DND-41 (cell line): ENCODE results near the gene SYNDIG1.

Experiments
- ATAC-seq: fragments of 200-7000 bp; cut with Tn5 transposase; 3 replicates; pipeline ENCODE4 v1.9.1; 2021; ENCODE audit warnings: low read depth; ENCODE audit not compliant: insufficient read depth
- DNase-seq: peaks from one replicate; pipeline ENCODE4 v3.0.0-alpha.2; 2020
- H2AFZ ChIP-seq: 2 replicates; pipeline ENCODE4 v1.6.0; 2012; ENCODE audit warnings: low read depth, low read length
- H3K27ac ChIP-seq: 2 replicates; pipeline ENCODE4 v1.5.1; 2012; ENCODE audit warnings: low read length, inconsistent platforms
- H3K27me3 ChIP-seq: fragments of 200-600 bp; sonication (generic); 2 replicates; pipeline ENCODE4 v1.6.0; 2012; ENCODE audit warnings: low read length, mild to moderate bottlenecking, inconsistent platforms; ENCODE audit not compliant: insufficient read depth, poor library complexity
- H3K36me3 ChIP-seq: 2 replicates; pipeline ENCODE4 v1.5.1; 2012; ENCODE audit warnings: low read length, inconsistent platforms; ENCODE audit not compliant: insufficient read depth
- H3K4me1 ChIP-seq: 2 replicates; pipeline ENCODE4 v1.5.1; 2012; ENCODE audit warnings: mild to moderate bottlenecking, low read length; ENCODE audit not compliant: insufficient read depth
- H3K4me2 ChIP-seq: 2 replicates; pipeline ENCODE4 v1.6.0; 2012; ENCODE audit warnings: mild to moderate bottlenecking, moderate library complexity, low read length, inconsistent platforms; ENCODE audit not compliant: insufficient read depth
- H3K4me3 ChIP-seq, 2 experiments: fragments of 200-600 bp in 1 of 2; shearing (Covaris generic) in 1 of 2; 2 replicates each; pipeline ENCODE4 v1.5.1; 2012 to 2016; ENCODE audit warnings: inconsistent platforms in 2 of 2, low read length in 2 of 2, mild to moderate bottlenecking in 2 of 2, low read depth in 1 of 2, moderate library complexity in 1 of 2
- H3K79me2 ChIP-seq: 2 replicates; pipeline ENCODE4 v1.6.0; 2012; ENCODE audit warnings: low read length, inconsistent platforms; ENCODE audit not compliant: insufficient read depth
- H3K9ac ChIP-seq: 2 replicates; pipeline ENCODE4 v1.6.0; 2012; ENCODE audit warnings: low read depth, mild to moderate bottlenecking, inconsistent platforms, low read length, moderate library complexity
- H3K9me3 ChIP-seq: 2 replicates; pipeline ENCODE4 v1.5.1; 2012; ENCODE audit warnings: low read length, moderate library complexity, mild to moderate bottlenecking, inconsistent platforms; ENCODE audit not compliant: insufficient read depth, severe bottlenecking
- H4K20me1 ChIP-seq: 2 replicates; pipeline ENCODE4 v1.6.0; 2012; ENCODE audit warnings: low read length; ENCODE audit not compliant: insufficient read depth
- CTCF ChIP-seq: IDR thresholded peaks from 2 replicates; pipeline ENCODE4 v1.5.1; 2012; ENCODE audit warnings: borderline replicate concordance, low read length, moderate library complexity, mild to moderate bottlenecking; ENCODE audit not compliant: poor library complexity, severe bottlenecking; ENCODE audit errors: extremely low read depth
- EZH2 ChIP-seq: IDR thresholded peaks from 3 replicates; pipeline ENCODE4 v1.6.1; 2012; ENCODE audit warnings: borderline replicate concordance, low read depth, mild to moderate bottlenecking, moderate library complexity, low read length, inconsistent platforms; ENCODE audit not compliant: severe bottlenecking

Gene SYNDIG1

GRCh38 chr20:24670981-24671380 is 201.6 kb downstream of the SYNDIG1 start:
- Histone ChIP-seq H3K79me2 (no peaks in the 10 kb centered on the region), H3K9me3 (no peaks in the 10 kb centered on the region), H3K27ac (no peak overlapping the region), H3K36me3 (no peaks in the 10 kb centered on the region), H3K27me3 (no peaks in the 10 kb centered on the region), H4K20me1 (no peaks in the 10 kb centered on the region), H2AFZ (no peak overlapping the region), H3K4me1 (no peaks in the 10 kb centered on the region), H3K4me3 (no peak overlapping the region), H3K9ac (no peak overlapping the region), H3K4me2 (no peak overlapping the region)
- DNase-seq (no peak), ATAC-seq (no peak)
- TF ChIP-seq EZH2 (no peak), CTCF (no peak)

- no peaks in the 10 kb centered on the region for H3K79me2 ChIP-seq
- no peaks in the 10 kb centered on the region for H4K20me1 ChIP-seq
- no peak for DNase-seq
- ATAC-seq, result no peak
- no peak overlapping the region for H3K9ac ChIP-seq
- no peak overlapping the region for H3K4me3 ChIP-seq
- no peak overlapping the region for H3K27ac ChIP-seq
- TF ChIP-seq CTCF, result no peak
- no peak for TF ChIP-seq EZH2
- no peaks in the 10 kb centered on the region for H3K27me3 ChIP-seq
- no peak overlapping the region for H2AFZ ChIP-seq
- H3K4me2 ChIP-seq, result no peak overlapping the region
- no peaks in the 10 kb centered on the region for H3K4me1 ChIP-seq
- H3K36me3 ChIP-seq, result no peaks in the 10 kb centered on the region
- H3K9me3 ChIP-seq, result no peaks in the 10 kb centered on the region
Measured at GRCh38 chr20:24672181-24672880, 202.9 kb downstream of the SYNDIG1 start.

- Histone ChIP-seq H3K36me3 (no peaks in the 10 kb centered on the region), H3K4me1 (no peaks in the 10 kb centered on the region), H2AFZ (no peak overlapping the region), H3K27ac (no peak overlapping the region), H3K27me3 (no peaks in the 10 kb centered on the region), H3K9ac (no peak overlapping the region), H3K9me3 (no peaks in the 10 kb centered on the region), H3K4me3 (no peak overlapping the region), H4K20me1 (no peaks in the 10 kb centered on the region), H3K79me2 (no peaks in the 10 kb centered on the region), H3K4me2 (no peak overlapping the region)
- TF ChIP-seq CTCF (no peak), EZH2 (no peak)
- ATAC-seq (no peak), DNase-seq (no peak)
Measured at GRCh38 chr20:24672886-24673677, 203.7 kb downstream of the SYNDIG1 start.
